Measurements from ENCODE around the gene RASAL2.

The RASAL2 gene

DNA sequence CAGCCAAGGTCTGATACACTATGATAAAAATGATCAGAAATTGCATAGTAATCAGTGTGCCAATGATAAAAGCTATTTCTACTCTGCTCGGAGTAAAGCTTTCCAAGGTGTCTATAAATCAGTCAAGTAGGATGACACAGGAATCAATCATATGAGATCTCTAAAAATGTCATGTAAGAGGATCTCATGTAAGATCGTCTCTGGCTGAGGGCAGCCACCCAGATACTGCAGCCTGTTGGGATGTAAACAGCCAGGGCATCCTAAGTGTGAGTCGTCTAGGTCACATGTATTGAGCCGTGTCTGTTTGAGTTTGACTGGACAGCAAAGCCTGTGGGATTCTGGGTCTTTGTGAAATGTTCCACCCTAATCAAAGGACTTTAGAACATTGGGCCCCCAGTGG is 416.3 kb downstream of the RASAL2 start:
- Histone ChIP-seq H3K27me3 (ENCODE audit: insufficient read depth, low read length, poor library complexity, severe bottlenecking) (no peaks in the 10 kb centered on the region), H3K36me3 (ENCODE audit: insufficient read depth, low read length) (no peaks in the 10 kb centered on the region), H3K4me2 (ENCODE audit: low read depth, low read length, poor library complexity, severe bottlenecking) (no peak overlapping the region), H3K4me3 (ENCODE audit: low read length, poor library complexity, severe bottlenecking) (no peak overlapping the region), H3K4me1 (ENCODE audit: insufficient read depth, low read length, poor library complexity, severe bottlenecking) (no peaks in the 10 kb centered on the region), H2AFZ (ENCODE audit: low read length) (no peak overlapping the region), H3K79me2 (ENCODE audit: insufficient read depth, low read length) (no peaks in the 10 kb centered on the region), H3K9me2 (replicated peaks; ENCODE audit: low read depth, low read length) (no peaks in the 10 kb centered on the region), H3K9ac (ENCODE audit: low read depth, low read length, poor library complexity, severe bottlenecking) (no peak overlapping the region), H3K9me3 (ENCODE audit: insufficient read depth, low read depth, low read length) (no peaks in the 10 kb centered on the region), H4K20me1 (ENCODE audit: insufficient read depth, low read length, poor library complexity, severe bottlenecking) (no peaks in the 10 kb centered on the region), H3F3A (ENCODE audit: low read depth) (no peaks in the 10 kb centered on the region)
- TF ChIP-seq CTCF (conservative IDR thresholded peaks at IDR 0.05; ENCODE audit: low read length) (no peak), EZH2phosphoT487 (IDR thresholded peaks at IDR 0.05; ENCODE audit: borderline replicate concordance) (no peak)

- Histone ChIP-seq H3K4me2 (ENCODE audit: low read depth, low read length, poor library complexity, severe bottlenecking) (no peak within 1 kb of the TSS), H4K20me1 (ENCODE audit: insufficient read depth, low read length, poor library complexity, severe bottlenecking) (no peaks in the 10 kb centered on the region), H3K9me3 (ENCODE audit: insufficient read depth, low read depth, low read length) (no peaks in the 10 kb centered on the region), H3K4me3 (ENCODE audit: low read length, poor library complexity, severe bottlenecking) (no peak within 1 kb of the TSS), H3K27me3 (ENCODE audit: insufficient read depth, low read length, poor library complexity, severe bottlenecking) (no peaks in the 10 kb centered on the region), H3K4me1 (ENCODE audit: insufficient read depth, low read length, poor library complexity, severe bottlenecking) (no peaks in the 10 kb centered on the region), H3K79me2 (ENCODE audit: insufficient read depth, low read length) (no peaks in the 10 kb centered on the region), H2AFZ (ENCODE audit: low read length) (no peak within 1 kb of the TSS), H3K9ac (ENCODE audit: low read depth, low read length, poor library complexity, severe bottlenecking) (no peak within 1 kb of the TSS), H3F3A (ENCODE audit: low read depth) (no peaks in the 10 kb centered on the region), H3K9me2 (replicated peaks; ENCODE audit: low read depth, low read length) (no peaks in the 10 kb centered on the region), H3K36me3 (ENCODE audit: insufficient read depth, low read length) (no peaks in the 10 kb centered on the region)
- no peak for TF ChIP-seq EZH2phosphoT487 (IDR thresholded peaks at IDR 0.05; ENCODE audit: borderline replicate concordance)
- no peak for TF ChIP-seq CTCF (conservative IDR thresholded peaks at IDR 0.05; ENCODE audit: low read length)
Measured at GRCh38 chr1:178512566-178513277, 418.8 kb downstream of the RASAL2 start, which contains the start of gene TEX35. TSS of gene TEX35 (plus strand) at chr1:178513109. CDS start at chr1:178513189, 80 bp downstream.

DNA sequence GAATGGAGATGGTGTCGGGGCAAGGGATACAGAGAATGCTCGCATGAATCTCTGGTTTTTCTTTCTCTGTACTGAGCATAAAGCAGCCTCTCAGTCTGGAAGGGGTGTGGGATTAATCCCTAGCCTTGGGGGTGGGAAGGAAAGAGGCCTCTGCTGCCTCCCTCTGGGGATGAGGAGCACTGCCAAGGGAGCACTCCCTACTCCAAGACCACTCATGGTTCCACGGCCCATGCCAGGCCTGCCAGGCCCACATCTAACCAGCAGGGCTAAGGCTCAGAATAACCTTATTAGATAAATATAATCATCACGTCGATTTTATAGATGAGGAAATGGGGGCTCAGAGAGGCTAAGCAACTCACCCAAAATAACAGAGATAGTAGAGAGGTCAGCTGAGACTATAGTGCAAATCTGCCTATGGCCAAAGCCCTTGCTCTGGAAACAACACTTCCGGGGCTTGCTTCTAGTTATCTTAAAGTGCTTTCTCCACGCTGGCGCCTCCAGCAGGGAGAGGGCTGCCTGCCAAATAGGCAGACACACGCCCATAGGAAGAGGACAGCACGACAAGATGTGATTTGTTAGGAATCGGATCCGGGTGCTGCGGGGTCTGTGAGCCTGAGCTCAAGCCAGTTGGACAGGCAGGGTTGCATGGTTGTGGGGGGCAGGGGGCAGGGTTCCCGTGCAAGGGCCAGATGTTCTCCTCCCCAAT is 419.5 kb downstream of the RASAL2 start:
- Histone ChIP-seq H3K36me3 (ENCODE audit: insufficient read depth, low read length) (no peaks in the 10 kb centered on the region), H3K9me2 (replicated peaks; ENCODE audit: low read depth, low read length) (no peaks in the 10 kb centered on the region), H2AFZ (ENCODE audit: low read length) (no peak overlapping the region), H3F3A (ENCODE audit: low read depth) (no peaks in the 10 kb centered on the region), H3K4me3 (ENCODE audit: low read length, poor library complexity, severe bottlenecking) (no peak overlapping the region), H3K9me3 (ENCODE audit: insufficient read depth, low read depth, low read length) (no peaks in the 10 kb centered on the region), H3K4me2 (ENCODE audit: low read depth, low read length, poor library complexity, severe bottlenecking) (no peak overlapping the region), H3K4me1 (ENCODE audit: insufficient read depth, low read length, poor library complexity, severe bottlenecking) (no peaks in the 10 kb centered on the region), H3K79me2 (ENCODE audit: insufficient read depth, low read length) (no peaks in the 10 kb centered on the region), H4K20me1 (ENCODE audit: insufficient read depth, low read length, poor library complexity, severe bottlenecking) (no peaks in the 10 kb centered on the region), H3K27me3 (ENCODE audit: insufficient read depth, low read length, poor library complexity, severe bottlenecking) (no peaks in the 10 kb centered on the region), H3K9ac (ENCODE audit: low read depth, low read length, poor library complexity, severe bottlenecking) (no peak overlapping the region)
- no peak for TF ChIP-seq EZH2phosphoT487 (IDR thresholded peaks at IDR 0.05; ENCODE audit: borderline replicate concordance)
- TF ChIP-seq CTCF (conservative IDR thresholded peaks at IDR 0.05; ENCODE audit: low read length), result no peak

All from Loucy (cell line).